Subcutaneous adipose tissue (tissue), 4 donors: ENCODE results near the gene PIGN. TPM values are rescaled to one million over a fixed set of nuclear protein-coding genes. Genes with fewer than 3 reads are reported as not detected.

Experiments
- total RNA-seq, 4 donors: library from RNA; depleted of rRNA; stranded (reverse); fragments of >200 nt; gene quantifications; one replicate each; pipeline ENCODE4 v1.1.0, GENCODE V29; 2016
- TF ChIP-seq, protein P1 (sequence below): fragments of 450-650 bp; IDR thresholded peaks from one replicate; pipeline ENCODE4 v1.5.1; 2016; ENCODE audit warnings: low read depth, mild to moderate bottlenecking, control low read depth, antibody characterized with exemption, moderate library complexity

Gene PIGN
- total RNA-seq, 4 donors from 2014 or later = 22.6 to 35.0 (median 31.3) TPM

DNA sequence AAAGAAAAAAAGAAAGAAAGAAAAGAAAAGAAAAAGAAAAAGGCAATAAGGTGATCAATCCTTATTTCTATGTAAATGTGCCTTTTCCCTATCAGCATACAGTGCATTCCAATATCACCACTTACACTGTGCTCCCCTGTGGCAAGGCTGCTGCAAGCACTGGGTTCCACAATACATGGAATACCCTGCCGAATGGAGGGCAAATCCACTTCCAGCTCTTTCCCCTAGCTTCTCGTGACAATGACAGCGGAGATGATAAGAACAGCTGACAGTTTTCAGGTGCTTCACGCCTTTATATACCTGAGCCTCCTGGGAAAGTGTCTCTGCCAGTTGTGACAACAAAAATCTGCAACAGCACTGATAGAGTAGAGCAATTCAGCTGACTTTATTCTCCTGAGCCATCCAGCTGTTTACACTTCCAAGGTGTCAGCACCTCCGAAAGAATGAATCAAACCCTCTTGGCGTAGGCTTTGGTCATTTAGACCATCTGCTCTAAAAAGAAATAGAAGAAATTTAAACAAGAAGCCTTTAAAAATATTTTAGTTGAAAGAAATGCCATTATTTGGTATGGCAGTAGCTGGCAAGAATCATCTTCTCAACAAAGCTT, 158.8 kb downstream of the PIGN start:
- TF ChIP-seq, protein P1, sequence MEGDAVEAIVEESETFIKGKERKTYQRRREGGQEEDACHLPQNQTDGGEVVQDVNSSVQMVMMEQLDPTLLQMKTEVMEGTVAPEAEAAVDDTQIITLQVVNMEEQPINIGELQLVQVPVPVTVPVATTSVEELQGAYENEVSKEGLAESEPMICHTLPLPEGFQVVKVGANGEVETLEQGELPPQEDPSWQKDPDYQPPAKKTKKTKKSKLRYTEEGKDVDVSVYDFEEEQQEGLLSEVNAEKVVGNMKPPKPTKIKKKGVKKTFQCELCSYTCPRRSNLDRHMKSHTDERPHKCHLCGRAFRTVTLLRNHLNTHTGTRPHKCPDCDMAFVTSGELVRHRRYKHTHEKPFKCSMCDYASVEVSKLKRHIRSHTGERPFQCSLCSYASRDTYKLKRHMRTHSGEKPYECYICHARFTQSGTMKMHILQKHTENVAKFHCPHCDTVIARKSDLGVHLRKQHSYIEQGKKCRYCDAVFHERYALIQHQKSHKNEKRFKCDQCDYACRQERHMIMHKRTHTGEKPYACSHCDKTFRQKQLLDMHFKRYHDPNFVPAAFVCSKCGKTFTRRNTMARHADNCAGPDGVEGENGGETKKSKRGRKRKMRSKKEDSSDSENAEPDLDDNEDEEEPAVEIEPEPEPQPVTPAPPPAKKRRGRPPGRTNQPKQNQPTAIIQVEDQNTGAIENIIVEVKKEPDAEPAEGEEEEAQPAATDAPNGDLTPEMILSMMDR = no peak

DNA sequence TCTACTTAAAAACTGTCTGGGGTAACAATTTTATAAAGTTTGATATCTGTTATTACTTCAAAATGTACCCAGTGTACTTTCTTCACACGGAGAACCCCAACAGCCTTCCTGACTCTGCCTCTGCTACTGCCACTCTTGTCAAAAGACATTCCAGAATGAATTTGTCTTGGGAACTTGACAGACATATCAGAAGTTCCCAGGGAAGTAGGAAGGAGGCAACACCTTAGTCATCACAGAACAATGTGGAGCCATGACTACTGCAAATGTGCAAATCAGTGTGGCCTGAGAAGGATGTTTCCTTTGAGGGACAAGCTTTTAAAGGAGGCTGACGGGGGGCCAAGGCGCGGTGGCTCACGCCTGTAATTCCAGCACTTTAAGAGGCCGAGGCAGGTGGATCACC, 160.3 kb downstream of the PIGN start:
- TF ChIP-seq, protein P1 = no peak

DNA sequence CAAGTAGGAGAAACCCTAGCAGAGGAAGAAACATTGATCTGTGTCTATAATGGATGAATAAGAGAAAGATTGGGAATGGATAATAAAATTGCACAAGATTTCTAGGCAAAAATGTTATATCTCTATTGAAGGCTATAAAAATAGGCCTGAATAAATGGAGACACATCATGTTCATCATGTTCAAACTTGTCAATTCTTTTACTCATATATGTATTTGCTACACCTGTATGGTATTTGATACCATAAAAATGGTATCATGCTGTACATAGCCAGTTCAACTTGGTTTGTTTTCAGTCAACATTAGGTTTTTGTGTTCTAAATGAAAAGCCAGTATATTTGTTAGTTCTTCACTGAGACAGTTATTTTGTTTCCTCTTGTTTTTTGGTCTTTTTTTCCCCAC, 161.9 kb downstream of the PIGN start:
- TF ChIP-seq, protein P1 = no peak

DNA sequence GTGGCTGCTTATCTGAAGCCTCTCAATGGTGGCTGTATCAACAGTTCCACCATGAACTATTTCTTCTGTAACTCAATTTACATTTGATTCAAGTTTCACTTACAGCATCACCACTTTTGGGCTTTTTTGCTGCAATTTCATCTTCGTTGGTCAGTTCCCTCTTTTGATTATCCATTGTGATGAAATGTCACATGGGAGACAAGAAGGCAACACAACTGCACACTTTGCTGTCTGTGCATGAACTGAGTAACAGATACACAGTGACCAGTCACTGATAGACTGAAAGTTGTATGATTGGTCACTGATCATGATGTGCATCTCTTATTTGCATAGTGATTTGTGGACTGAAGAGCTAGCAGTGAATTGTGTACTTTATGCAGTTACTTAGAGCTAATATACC, 163.3 kb downstream of the PIGN start:
- TF ChIP-seq, protein P1 = no peak

DNA sequence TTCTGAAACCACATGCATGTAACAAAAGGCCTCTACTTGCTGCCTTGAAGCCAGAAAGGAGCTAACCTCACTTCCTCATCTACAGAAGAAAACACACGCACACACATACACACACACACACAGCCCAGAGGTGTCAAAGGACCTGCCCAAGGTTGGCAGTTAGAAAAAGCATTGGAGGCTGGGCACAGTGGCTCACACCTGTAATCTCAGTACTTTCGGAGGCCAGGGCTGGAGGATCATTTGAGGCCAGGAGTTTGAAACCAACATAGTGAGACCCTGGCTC, 168.2 kb downstream of the PIGN start:
- TF ChIP-seq, protein P1 = no peak

DNA sequence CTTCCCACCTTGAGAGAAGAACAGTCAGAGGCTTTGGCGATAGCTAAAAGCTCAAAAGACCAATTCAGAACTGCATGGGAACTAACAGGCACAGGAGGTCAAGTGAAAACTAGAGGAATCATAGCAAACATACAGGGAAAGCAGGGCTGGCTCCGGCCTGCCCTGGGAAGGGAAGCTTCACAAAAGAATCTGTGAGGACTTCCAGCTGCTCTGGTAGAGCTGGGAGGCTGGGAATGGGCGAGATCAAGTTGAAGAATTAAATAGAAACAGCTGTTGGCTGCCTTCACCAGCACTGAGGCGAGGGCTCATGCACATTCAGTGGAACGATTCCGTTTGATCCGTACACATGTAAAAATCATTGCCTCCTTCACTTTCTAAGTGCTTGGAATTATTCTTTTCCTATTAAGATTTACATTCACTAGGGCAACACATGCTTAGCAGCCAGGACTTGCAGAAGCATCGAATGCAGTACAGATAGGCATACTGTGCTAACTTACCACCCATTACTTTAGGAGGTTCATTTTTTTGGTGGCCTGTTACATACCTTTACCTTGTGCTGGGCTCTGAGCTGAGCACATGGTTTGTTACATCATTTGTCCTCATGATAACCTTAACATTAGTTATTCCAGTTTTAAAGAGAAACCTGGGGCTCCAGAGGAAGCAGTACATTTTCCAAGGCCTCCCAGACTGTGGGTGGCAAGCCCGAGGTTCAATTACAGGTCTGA, 168.7 kb downstream of the PIGN start:
- TF ChIP-seq, protein P1 = no peak

DNA sequence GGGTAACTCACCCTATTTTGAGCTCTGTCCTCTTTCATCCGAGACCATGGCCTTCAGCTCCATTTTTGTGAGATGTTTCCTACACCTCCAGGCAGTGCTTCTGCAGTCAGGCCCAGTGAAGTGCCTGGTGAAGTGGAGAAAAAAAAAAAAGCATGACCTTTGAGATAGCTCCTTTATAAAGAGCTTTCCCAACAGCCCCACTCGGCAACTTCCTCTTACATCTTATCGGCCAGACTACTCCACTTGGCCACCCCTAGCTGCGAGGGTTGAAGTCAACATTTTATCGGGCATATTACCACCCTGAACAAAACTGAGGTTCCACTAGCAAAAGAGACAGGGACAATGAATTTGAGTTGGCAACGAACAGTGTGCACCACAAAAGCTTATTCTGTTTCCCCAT, 169.2 kb downstream of the PIGN start:
- TF ChIP-seq, protein P1 = no peak
